Stimulated activated CD8-positive, alpha-beta memory T cell treated with anti-CD3 and anti-CD28 coated beads, Interleukin-15, amount 100 ng/mL, for 4 hours (primary cell): ENCODE data around the gene CDKL4.
"Not testable (repeated sequence)": the region's sequence is repeated elsewhere in the genome, so short reads cannot be mapped to it uniquely, and the experiment has no call there.

Source experiments
- DNase-seq, 2 donors: peaks; one replicate each; pipeline ENCODE4 v3.0.0-alpha.2; 2020; ENCODE audit warnings: low read depth in 2 of 2

Gene CDKL4

DNA sequence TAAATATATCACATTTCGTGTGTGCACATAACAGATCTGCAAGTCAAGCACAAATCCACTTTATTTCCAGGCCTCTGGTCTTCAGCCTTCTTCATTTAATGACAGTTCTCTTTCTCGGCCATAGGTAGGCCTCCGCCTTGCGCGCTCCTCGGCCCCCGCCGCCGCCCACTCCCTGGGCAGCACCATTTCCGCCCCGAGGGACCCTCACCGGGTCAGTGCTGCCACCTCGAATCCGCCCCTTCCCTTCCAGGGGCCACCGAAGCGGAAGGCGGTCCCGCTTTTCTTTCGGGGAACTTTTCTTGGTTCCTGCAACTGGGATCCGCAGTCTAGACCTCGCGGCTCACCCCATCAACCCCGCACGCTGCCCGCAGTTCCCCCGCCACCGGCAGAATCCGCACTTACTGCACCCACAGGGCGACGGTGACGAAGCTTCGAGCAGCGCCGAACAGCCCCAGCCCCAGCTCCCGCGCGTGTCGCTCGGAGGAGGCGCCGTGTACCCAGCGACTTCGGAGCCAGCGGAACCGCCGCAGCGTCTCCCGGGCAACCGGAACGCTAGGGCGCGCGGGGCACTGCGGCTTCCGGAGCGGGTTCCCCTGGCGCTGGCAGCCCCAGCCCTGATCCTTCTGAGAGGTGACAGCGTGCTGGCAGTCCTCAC lies at the start of gene CDKL4:
TSS of gene CDKL4 (minus strand) at position 502 of the 655 bp plus-strand sequence.
- DNase-seq = no peak

- DNase-seq = no peak
Observed at GRCh38 chr2:39290433-39290832, 46.7 kb upstream of the CDKL4 start.

DNA sequence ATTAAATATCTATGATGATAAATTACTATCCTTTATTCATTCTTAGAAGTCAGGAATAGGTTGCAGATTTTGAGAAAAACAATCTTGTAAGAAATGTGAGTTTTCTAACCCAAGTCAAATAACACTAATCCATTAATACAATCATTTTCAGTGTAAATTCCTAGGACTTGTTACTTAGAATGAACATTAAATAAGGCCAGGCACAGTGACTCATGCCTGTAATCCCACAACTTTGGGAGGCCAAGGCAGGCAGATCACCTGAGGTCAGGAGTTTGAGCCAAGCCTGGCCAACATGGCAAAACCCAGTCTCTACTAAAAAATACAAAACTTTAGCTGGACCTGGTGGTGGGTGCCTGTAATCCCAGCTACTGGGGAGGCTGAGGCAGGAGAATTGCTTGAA lies 45.8 kb upstream of the CDKL4 start:
- DNase-seq = no peak

DNA sequence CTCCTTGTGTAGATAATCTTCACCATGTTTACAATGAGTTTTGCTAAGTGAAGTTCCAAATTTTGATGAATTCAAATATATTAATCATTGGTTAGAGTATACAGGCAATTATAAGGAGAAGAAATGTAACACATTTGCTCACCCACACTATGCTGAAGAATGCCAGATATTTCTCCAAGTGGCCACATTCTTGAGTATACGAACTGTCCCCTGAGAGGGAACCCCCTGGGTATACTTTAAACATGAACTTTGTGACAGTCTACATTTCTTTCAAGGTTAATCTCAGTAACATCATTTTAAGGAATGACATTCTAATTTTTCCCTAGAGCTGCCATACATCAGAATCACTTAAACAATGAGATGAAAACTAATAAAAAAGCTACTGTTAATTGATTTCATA lies 39.8 kb upstream of the CDKL4 start:
- no peak for DNase-seq

GRCh38 chr2:39281391-39281790 lies 37.6 kb upstream of the CDKL4 start:
- no peak for DNase-seq

DNA sequence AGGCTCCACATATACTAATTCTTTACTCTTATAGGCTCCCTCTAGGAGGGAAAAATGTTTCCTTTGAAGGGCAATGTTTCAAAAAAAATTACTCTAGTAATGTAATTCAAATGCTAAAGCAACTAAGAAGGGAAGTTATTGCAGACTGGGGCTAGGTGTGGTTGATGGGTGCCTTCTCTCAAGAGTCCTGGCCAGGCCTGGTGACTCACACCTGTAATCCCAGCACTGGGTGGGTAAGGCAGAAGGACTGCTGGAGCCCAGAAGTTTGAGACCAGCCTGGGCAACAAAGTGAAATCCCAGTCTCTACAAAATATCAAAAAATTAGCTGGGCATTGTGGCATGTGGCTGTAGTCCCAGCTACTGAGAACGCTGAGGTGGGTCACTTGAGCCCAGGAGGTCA lies 31.2 kb upstream of the CDKL4 start:
- DNase-seq = no peak

GRCh38 chr2:39269941-39270340 lies 26.2 kb upstream of the CDKL4 start:
- DNase-seq = no peak

DNA sequence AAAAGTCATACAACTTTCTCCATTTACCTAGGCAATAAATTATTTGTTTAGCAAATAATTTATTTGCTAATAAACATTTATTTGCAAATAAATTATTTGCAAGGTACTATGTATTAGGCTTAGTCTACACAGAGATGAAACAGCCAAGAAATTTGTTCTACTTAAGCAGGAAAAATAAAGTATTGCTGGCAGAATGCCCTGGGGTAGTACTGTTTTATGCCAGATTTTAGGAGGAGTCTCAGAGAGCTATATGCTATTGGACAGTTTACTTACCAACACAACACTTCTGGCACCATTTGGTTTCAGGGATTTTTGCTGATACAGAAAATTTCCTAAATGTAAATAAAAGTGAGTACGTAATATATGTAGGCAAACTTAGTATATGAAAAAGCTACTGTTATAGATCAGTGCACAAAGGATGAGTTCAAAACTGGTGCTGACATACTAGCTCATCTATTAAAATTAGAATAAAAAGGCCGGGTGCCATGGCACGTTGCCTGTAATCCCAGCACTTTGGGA lies 23.2 kb upstream of the CDKL4 start:
- no peak for DNase-seq

DNA sequence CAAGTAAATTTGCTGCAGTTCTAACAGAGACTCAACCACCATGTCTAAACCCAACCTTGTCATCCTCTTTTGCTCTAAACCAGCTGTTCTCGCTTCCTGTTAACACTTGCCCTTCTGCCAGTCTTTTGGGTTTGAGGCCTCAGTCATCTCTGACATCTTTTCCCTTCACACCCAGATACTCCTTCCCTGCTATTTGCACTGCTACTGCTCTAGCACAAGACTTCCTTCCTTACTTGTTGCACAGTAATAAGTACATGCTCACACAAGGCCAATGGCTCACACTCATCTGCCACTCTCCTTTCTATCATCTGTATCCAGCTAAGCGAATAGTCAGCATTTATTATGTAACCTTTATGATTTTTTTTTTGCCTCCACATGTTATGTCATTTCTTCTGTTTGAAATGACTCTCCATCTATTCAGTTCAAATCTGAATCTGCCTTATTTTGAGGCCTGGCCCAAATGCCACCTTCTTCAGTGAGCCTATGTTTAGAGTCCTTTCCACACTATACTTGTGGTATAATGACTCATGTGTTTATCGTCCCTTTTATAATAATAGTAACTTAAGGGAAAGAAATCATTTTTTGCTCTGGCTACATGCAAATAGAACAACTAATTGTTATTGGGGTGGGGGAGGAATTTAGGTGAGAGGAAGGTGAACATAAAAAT lies 22.5 kb upstream of the CDKL4 start:
- no peak for DNase-seq

DNA sequence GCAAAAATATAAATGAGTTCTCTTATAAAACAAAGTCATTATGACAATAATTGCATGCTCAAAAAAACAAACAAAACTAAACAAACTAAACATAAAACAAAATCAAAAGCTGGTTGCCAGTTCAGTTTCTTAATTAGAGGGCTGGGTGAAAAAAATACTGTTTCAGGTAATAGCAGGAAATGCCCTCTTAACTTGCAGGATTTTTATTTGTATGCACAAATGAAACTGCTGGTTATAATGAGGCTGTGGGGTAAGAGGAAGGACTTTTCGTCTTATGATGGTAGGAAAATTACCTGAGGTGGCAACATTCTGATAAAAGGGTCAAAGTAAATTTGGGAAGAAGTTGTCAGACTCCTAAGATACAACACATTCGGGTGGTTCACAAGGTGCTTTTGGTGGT lies 21.5 kb upstream of the CDKL4 start:
- no peak for DNase-seq

- DNase-seq = no peak
Observed at GRCh38 chr2:39264733-39265132, 21.0 kb upstream of the CDKL4 start.

DNA sequence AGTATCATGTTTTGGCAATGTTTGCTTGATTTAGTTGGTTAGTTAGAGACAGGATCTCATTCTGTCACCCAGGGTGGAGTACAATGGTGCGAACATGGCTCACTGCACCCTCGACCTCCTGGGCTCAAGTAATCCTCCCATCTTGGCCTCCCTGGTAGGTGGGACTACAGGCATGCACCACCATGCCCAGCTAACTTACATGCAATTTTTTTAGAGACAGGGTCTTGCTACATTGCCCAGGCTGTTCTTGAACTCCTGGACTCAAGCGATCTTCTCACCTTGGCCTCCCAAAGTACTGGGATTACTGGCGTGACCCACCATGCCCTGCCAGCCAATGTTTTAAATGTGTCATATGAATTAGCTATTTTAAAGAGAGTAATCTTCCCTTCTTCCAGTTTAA lies 16.3 kb upstream of the CDKL4 start:
- DNase-seq = no peak

DNA sequence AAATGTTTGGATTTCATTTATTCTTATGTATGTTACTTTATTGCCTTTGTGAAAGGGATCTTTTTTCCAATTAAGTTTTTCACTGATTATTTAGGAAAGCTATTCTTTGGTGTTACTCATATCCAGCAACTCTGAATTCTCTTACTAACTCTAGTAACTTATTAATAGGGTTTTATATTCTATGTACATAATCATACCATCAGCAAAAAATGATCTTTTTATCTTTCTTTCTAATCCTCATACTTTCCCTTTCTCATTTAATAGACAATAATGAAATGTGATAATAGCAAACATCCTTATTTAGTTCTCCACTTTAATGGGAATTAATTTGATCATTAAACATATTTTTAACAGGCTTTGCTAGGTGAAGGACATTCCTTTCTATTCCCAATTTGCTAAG lies 12.3 kb upstream of the CDKL4 start:
- no peak for DNase-seq

DNA sequence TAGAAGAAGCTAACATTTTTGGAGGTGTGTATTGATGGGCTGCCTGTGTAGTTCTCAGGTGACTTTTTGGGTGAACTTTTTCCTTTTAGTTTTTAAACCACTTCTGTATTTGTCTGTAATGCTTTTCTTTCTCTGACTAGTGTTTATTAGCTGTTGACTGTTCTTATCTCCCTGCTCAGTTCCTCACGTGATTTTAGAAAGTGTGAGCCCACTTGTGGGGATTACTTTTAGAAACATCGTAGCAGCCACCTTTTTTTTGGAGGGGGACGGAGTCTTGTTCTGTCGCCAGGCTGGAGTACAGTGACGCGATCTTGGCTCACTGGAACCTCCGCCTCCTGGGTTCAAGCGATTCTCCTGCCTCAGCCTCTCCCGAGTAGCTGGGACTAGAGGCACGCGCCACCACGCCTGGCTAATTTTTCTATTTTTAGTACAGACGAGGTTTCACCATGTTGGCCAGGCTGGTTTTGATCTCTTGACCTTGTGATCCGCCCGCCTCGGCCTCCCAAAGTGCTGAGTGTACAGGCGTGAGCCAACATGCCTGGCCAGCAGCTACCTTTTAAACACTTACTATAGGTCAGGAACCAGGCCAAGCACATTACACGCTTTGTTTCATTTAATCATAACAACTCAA lies 9.2 kb upstream of the CDKL4 start:
- DNase-seq = no peak

DNA sequence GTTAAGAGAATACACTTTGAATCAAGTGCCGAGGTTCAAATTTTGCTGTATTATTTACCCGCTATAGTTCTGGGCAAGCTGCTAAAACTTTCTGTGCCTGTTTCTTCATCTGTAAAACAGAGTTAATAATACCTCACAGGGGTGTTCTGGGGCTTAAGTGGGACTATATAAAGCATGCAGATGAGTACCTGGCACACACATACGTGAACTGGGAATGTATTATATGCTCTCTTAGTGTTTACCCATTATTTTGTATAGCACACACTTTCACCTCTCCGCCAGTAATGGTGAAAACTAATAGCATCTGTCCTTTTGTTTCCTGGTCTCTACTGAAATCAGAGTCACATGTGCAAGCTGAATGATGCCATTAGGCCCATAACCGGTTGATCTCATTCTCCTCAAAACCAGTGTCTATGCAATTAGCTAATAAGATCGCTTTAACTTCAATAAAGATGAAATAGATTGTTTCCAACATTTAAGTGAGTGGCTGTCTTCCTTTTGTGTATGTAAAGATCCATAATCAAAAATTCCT lies 3.8 kb upstream of the CDKL4 start:
- no peak for DNase-seq

GRCh38 chr2:39246382-39246980 lies 2.7 kb upstream of the CDKL4 start:
- no peak for DNase-seq

- DNase-seq = not testable (repeated sequence)
Observed at GRCh38 chr2:39244963-39245625, 1.3 kb upstream of the CDKL4 start.

GRCh38 chr2:39244241-39244862 lies 582 bp upstream of the CDKL4 start:
- DNase-seq = not testable (repeated sequence)

- DNase-seq = no peak
Observed at GRCh38 chr2:39241588-39241987, 2.2 kb downstream of the CDKL4 start.

DNA sequence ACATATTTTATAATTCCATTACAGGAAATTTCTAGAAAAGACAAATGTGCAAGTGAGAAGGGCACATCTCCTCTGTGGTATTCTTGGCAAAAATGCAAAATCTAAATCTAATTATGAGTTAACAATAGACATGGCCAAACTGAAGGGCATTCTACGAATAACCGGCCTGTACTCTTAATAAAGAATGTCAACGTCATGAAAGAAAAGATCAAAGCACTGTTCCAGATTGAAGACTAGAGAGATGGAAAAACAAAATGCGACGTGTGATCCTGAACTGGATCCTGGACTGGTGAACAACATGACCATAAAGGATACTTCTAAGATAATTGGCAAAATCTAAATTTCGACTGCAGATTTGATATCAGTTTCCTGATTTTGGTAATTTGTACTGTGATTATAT lies 3.0 kb downstream of the CDKL4 start:
- no peak for DNase-seq

DNA sequence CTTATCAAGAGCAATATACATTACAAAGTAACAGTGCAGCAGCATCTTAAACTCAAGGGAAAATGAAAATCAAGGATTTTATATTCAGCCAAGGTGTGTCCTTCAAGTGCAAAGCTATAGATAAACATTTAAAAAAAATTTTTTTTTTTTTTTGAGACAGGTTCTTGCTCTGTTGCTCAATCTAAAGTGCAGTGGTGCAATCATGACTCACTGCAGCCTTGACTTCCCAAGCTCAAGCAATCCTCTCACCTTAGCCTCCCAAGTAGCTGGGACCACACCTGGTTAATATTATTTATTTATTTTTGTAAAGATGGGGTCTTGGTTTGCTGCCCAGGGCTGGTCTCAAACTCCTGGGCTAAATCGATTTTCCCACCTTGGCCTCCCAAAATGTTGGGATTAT lies 9.0 kb downstream of the CDKL4 start:
- no peak for DNase-seq
